ENCODE data around the gene BHMT. TPM values are rescaled to one million over a fixed set of nuclear protein-coding genes. Genes with fewer than 3 reads are reported as not detected.

The BHMT gene
- total and polyA plus RNA-seq, 2 experiments from 2014 or later: 2.6 to 4.2 TPM

DNA sequence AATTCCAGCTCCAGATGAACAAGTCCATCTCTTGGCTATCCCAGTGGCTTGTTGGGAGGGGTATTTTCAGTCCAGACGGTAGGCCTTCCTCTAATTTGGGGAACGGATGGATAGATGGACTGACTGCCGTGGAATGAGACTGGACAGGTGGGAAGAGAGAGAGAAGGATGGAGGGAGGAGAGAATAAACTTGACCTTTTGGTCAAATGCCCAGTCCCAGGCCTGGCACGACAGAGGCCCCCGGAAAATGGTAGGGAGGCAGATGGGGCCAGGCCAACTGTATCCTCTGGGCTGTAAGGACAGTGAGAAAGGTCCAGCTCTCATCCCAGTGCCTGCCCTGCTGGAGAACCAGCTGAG is 1.1 kb downstream of the BHMT start:
- Mint-ChIP-seq H3K27ac (no peak overlapping the region), H3K9me3 (no peaks in the 10 kb centered on the region), H3K27me3 (ENCODE audit: insufficient read depth, low read depth, poor library complexity) (peaks cover 26% of the 10 kb centered on the region), H3K36me3 (ENCODE audit: low read depth) (no peaks in the 10 kb centered on the region), H3K4me1 (peaks cover 3% of the 10 kb centered on the region), H3K4me3 (peak overlapping the region; percentile 83)
- Histone ChIP-seq H2AFZ (peak overlapping the region; percentile 99), H4K20me1 (replicated peaks; ENCODE audit: insufficient read depth) (no peaks in the 10 kb centered on the region), H3K4me2 (peak overlapping the region; percentile 96), H3K27ac (ENCODE audit: low read depth) (no peak overlapping the region), H3K9me2 (ENCODE audit: insufficient read depth) (no peaks in the 10 kb centered on the region), H3K4me1 (ENCODE audit: insufficient read depth) (peaks cover 7% of the 10 kb centered on the region; the same call in 1 of the 2 replicates), H3K4me3 (peak overlapping the region; percentile 85), H3K36me3 (ENCODE audit: insufficient read depth) (no peaks in the 10 kb centered on the region), H3K27me3 (ENCODE audit: insufficient read depth) (peaks cover 47% of the 10 kb centered on the region), H3F3A (replicated peaks; ENCODE audit: low read depth) (no peaks in the 10 kb centered on the region), H3K79me2 (replicated peaks; ENCODE audit: insufficient read depth) (no peaks in the 10 kb centered on the region)
- no peak for ATAC-seq
- DNase-seq (ENCODE audit: low spot score): no peak
- TF ChIP-seq ZNF462 (CRISPR knock-in tag; IDR thresholded peaks at IDR 0.05) (no peak), REST (IDR thresholded peaks at IDR 0.05; ENCODE audit: unreplicated experiment) (no peak), NANOG (IDR thresholded peaks at IDR 0.05; ENCODE audit: borderline replicate concordance) (no peak)

Data from GM23338 (cell line).